MCF 10A (cell line): Measurements from ENCODE around the gene KRTAP1-3. TPM values are rescaled to one million over a fixed set of nuclear protein-coding genes. Genes with fewer than 3 reads are reported as not detected.

ENCODE experiments used
- BruUV-seq: library from RNA; stranded (reverse); fragments of 400-500 nt; replicated peaks from 2 replicates; lab custom pipeline; 2021; lab: Mats Ljungman, UMichigan
- CTCF ChIA-PET: fragments of 300-600 bp; sonication (Branson Sonifier 250); formaldehyde crosslinking; extraction: SDS; loops from one replicate; lab custom pipeline; 2021; ENCODE audit warnings: antibody characterized with exemption, inconsistent platforms; lab: Yijun Ruan, JAX
- POLR2A ChIA-PET: fragments of 300-600, 350-650 bp; sonication (Branson Sonifier 250); formaldehyde crosslinking; extraction: SDS; loops from one replicate; lab custom pipeline; 2020; ENCODE audit warnings: antibody characterized with exemption, inconsistent platforms; lab: Yijun Ruan, JAX
- DNase-seq: peaks from one replicate; pipeline ENCODE4 v3.0.0-alpha.2; 2018; ENCODE audit not compliant: unreplicated experiment
- H3K27ac Mint-ChIP-seq: one replicate; pipeline ENCODE4 v1.8.0; 2022; ENCODE audit warnings: mild to moderate bottlenecking, low read depth, mixed read lengths; ENCODE audit not compliant: unreplicated experiment
- H3K27me3 Mint-ChIP-seq: one replicate; pipeline ENCODE4 v1.8.0; 2022; ENCODE audit warnings: mixed read lengths; ENCODE audit not compliant: insufficient read depth, unreplicated experiment
- H3K36me3 Mint-ChIP-seq: one replicate; pipeline ENCODE4 v1.8.0; 2022; ENCODE audit warnings: mild to moderate bottlenecking, moderate library complexity, mixed read lengths; ENCODE audit not compliant: insufficient read depth, unreplicated experiment
- H3K4me1 Mint-ChIP-seq: one replicate; pipeline ENCODE4 v1.8.0; 2022; ENCODE audit warnings: mixed read lengths; ENCODE audit not compliant: insufficient read depth, unreplicated experiment
- H3K4me3 Mint-ChIP-seq: one replicate; pipeline ENCODE4 v1.8.0; 2022; ENCODE audit warnings: mild to moderate bottlenecking, moderate library complexity, mixed read lengths; ENCODE audit not compliant: unreplicated experiment
- H3K9me3 Mint-ChIP-seq: one replicate; pipeline ENCODE4 v1.8.0; 2022; ENCODE audit warnings: mixed read lengths; ENCODE audit not compliant: unreplicated experiment
- intact Hi-C: fragments of 100-400 bp; cut with micrococcal nuclease; formaldehyde crosslinking; loops from 2 replicates; pipeline ENCODE4 v1.14.1; 2022
- total RNA-seq: library from RNA; stranded (reverse); gene quantifications from 2 replicates; pipeline ENCODE4 v1.2.3, GENCODE V29; 2022
- TF ChIP-seq, protein P1 (sequence below): fragments of 200-600 bp; IDR thresholded peaks from one replicate; pipeline ENCODE4 v1.8.0; 2022; ENCODE audit warnings: antibody characterized with exemption, mild to moderate bottlenecking; ENCODE audit not compliant: unreplicated experiment

KRTAP1-3 gene
- total RNA-seq, 1 experiment from 2014 or later = not detected

GRCh38 chr17:41015454-41015853 is 19.2 kb downstream of the KRTAP1-3 start:
- intact Hi-C loops = no loop called here
- DNase-seq = no peak
- TF ChIP-seq, protein P1, sequence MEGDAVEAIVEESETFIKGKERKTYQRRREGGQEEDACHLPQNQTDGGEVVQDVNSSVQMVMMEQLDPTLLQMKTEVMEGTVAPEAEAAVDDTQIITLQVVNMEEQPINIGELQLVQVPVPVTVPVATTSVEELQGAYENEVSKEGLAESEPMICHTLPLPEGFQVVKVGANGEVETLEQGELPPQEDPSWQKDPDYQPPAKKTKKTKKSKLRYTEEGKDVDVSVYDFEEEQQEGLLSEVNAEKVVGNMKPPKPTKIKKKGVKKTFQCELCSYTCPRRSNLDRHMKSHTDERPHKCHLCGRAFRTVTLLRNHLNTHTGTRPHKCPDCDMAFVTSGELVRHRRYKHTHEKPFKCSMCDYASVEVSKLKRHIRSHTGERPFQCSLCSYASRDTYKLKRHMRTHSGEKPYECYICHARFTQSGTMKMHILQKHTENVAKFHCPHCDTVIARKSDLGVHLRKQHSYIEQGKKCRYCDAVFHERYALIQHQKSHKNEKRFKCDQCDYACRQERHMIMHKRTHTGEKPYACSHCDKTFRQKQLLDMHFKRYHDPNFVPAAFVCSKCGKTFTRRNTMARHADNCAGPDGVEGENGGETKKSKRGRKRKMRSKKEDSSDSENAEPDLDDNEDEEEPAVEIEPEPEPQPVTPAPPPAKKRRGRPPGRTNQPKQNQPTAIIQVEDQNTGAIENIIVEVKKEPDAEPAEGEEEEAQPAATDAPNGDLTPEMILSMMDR = no peak
- Mint-ChIP-seq H3K27me3 (no peaks in the 10 kb centered on the region), H3K4me1 (no peaks in the 10 kb centered on the region), H3K9me3 (no peaks in the 10 kb centered on the region), H3K27ac (no peak overlapping the region), H3K4me3 (no peak overlapping the region), H3K36me3 (no peaks in the 10 kb centered on the region)
- CTCF ChIA-PET = no interaction called here
- POLR2A ChIA-PET = interaction anchor here (0.6 kb wide), 1 partner anchor 32 kb away, joined by 3 read pairs; the partner anchor contains the start of gene KRT40
- BruUV-seq = no TSS peak

- H3K4me1 Mint-ChIP-seq = no peaks in the 10 kb centered on the region
- no peak for DNase-seq
- TF ChIP-seq, protein P1 = no peak
- intact Hi-C loops = no loop called here
- ChIA-PET POLR2A (interaction anchor here (0.5 to 1.1 kb wide), 3 partner anchors 56 to 640 kb away, joined by 3 to 4 read pairs (median 3); no protein-coding TSS in a partner anchor), CTCF (no interaction called here)
- no peak overlapping the region for H3K4me3 Mint-ChIP-seq
- no peaks in the 10 kb centered on the region for H3K9me3 Mint-ChIP-seq
- H3K36me3 Mint-ChIP-seq = no peaks in the 10 kb centered on the region
- no peak overlapping the region for H3K27ac Mint-ChIP-seq
- H3K27me3 Mint-ChIP-seq = no peaks in the 10 kb centered on the region
- BruUV-seq = no TSS peak
These were observed 21.1 kb downstream of the KRTAP1-3 start for GRCh38 chr17:41013606-41014005.

GRCh38 chr17:41013181-41013580 is 21.5 kb downstream of the KRTAP1-3 start:
- BruUV-seq = no TSS peak
- H3K9me3 Mint-ChIP-seq = no peaks in the 10 kb centered on the region
- ChIA-PET POLR2A (no interaction called here), CTCF (no interaction called here)
- no peak overlapping the region for H3K4me3 Mint-ChIP-seq
- TF ChIP-seq, protein P1 = no peak
- no peaks in the 10 kb centered on the region for H3K36me3 Mint-ChIP-seq
- peak; percentile 6 for DNase-seq
- H3K27me3 Mint-ChIP-seq = no peaks in the 10 kb centered on the region
- H3K27ac Mint-ChIP-seq = no peak overlapping the region
- intact Hi-C loops = no loop called here
- no peaks in the 10 kb centered on the region for H3K4me1 Mint-ChIP-seq

GRCh38 chr17:41012326-41013120 is 22.2 kb downstream of the KRTAP1-3 start:
- intact Hi-C loops = no loop called here
- Mint-ChIP-seq H3K4me1 (no peaks in the 10 kb centered on the region), H3K36me3 (no peaks in the 10 kb centered on the region), H3K27ac (peak overlapping the region; percentile 3), H3K4me3 (no peak overlapping the region), H3K27me3 (no peaks in the 10 kb centered on the region), H3K9me3 (no peaks in the 10 kb centered on the region)
- POLR2A ChIA-PET = no interaction called here
- TF ChIP-seq, protein P1 = no peak
- no TSS peak for BruUV-seq
- CTCF ChIA-PET = no interaction called here
- DNase-seq = no peak
